PFSK-1 (cell line): ENCODE results near the gene COL23A1.

Experiments used
- FOXP2 ChIP-seq: optimal IDR thresholded peaks from 2 replicates; pipeline ENCODE3; 2011; ENCODE audit warnings: borderline replicate concordance, control low read depth, inconsistent platforms; ENCODE audit not compliant: insufficient read depth; ENCODE audit errors: extremely low read length, extremely low read depth
- POLR2AphosphoS5 ChIP-seq: IDR thresholded peaks from 2 replicates; pipeline ENCODE4 v1.6.1; 2012; ENCODE audit warnings: low read depth, mild to moderate bottlenecking, control low read depth, low read length, moderate library complexity
- SIN3A ChIP-seq: IDR thresholded peaks from 2 replicates; pipeline ENCODE4 v1.6.1; 2012; ENCODE audit warnings: mild to moderate bottlenecking, low read length, moderate library complexity, borderline replicate concordance; ENCODE audit not compliant: insufficient read depth
- TAF1 ChIP-seq: IDR thresholded peaks from 2 replicates; pipeline ENCODE4 v1.6.1; 2012; ENCODE audit warnings: low read length, control low read depth, borderline replicate concordance; ENCODE audit not compliant: insufficient read depth
- TF ChIP-seq, protein P1 (sequence below), 2 experiments: IDR thresholded peaks; 2 replicates each; pipeline versions ENCODE4 v1.6.1 to v1.8.0; 2011 to 2012; ENCODE audit warnings: low read depth in 2 of 2, low read length in 2 of 2, control low read depth in 1 of 2, inconsistent platforms in 1 of 2, mild to moderate bottlenecking in 1 of 2, moderate library complexity in 1 of 2; ENCODE audit not compliant: insufficient read depth in 1 of 2

DNA sequence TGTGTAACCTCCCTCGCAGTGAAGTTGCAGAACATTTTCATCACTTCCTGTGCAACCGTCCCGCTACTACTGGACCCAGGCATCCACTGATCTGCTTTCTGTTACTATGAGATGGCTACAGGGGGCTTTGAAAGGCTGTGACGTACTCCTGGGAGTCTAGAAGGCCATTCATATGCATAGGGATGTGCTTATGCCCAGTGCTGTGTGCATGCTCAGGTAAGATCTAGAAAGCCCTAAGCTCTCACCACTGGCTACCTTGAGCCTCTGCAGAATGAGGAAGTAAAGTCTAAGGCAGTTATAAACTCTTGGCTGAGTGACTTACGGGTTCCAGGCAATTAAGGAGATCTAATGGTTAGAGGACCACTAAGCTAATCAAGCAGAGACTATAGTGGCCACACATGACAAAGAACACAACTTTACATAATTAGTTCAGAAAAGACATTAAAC is 374.1 kb downstream of the COL23A1 start:
- TF ChIP-seq POLR2AphosphoS5 (no peak), TAF1 (no peak), SIN3A (no peak), FOXP2 (no peak)
- TF ChIP-seq, protein P1, sequence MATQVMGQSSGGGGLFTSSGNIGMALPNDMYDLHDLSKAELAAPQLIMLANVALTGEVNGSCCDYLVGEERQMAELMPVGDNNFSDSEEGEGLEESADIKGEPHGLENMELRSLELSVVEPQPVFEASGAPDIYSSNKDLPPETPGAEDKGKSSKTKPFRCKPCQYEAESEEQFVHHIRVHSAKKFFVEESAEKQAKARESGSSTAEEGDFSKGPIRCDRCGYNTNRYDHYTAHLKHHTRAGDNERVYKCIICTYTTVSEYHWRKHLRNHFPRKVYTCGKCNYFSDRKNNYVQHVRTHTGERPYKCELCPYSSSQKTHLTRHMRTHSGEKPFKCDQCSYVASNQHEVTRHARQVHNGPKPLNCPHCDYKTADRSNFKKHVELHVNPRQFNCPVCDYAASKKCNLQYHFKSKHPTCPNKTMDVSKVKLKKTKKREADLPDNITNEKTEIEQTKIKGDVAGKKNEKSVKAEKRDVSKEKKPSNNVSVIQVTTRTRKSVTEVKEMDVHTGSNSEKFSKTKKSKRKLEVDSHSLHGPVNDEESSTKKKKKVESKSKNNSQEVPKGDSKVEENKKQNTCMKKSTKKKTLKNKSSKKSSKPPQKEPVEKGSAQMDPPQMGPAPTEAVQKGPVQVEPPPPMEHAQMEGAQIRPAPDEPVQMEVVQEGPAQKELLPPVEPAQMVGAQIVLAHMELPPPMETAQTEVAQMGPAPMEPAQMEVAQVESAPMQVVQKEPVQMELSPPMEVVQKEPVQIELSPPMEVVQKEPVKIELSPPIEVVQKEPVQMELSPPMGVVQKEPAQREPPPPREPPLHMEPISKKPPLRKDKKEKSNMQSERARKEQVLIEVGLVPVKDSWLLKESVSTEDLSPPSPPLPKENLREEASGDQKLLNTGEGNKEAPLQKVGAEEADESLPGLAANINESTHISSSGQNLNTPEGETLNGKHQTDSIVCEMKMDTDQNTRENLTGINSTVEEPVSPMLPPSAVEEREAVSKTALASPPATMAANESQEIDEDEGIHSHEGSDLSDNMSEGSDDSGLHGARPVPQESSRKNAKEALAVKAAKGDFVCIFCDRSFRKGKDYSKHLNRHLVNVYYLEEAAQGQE (IDR thresholded peaks at IDR 0.05; ENCODE audit: insufficient read depth in 1 of 2, low read depth in 2 of 2, low read length in 2 of 2): no peak
